ENCODE measurements around the gene RFTN1.

DNA sequence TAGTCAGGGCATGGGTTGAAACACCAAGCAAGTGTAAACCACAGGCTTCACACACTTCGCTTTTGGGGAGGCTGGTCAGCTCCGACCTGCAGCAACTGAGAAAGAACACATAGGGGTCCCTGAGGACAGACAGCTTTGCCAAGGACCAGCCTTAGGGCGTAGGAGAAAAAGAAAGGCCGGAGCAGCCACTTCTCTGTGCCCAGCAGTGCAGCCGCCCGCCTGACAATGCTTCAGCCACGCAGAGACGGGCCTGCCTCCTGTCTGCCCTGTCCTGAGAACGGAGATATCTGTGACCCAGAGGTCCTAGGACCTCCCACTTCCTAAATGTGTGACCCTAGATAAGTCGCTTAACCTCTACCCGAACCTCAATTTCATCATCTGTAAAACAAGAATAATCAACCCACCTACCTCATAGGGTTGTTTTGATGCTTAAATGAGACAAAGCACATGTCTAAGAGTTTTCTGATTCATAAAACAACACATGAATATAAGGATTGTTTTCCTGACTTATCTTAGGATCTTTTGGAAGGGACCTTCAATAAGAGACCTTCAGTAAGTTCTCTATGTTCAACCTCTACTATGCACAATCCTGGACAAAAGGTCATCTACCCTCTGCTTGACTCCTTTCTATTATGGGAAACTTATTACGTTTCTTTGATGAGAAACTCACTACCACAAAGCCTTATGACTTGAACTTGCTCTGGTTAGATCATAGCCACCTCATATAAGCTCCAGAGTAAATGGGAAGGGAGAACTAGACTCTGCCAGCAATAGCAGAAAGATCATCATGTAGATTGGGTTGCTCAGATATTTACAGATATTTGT lies 32.9 kb upstream of the RFTN1 start:
- TF ChIP-seq, protein P1, sequence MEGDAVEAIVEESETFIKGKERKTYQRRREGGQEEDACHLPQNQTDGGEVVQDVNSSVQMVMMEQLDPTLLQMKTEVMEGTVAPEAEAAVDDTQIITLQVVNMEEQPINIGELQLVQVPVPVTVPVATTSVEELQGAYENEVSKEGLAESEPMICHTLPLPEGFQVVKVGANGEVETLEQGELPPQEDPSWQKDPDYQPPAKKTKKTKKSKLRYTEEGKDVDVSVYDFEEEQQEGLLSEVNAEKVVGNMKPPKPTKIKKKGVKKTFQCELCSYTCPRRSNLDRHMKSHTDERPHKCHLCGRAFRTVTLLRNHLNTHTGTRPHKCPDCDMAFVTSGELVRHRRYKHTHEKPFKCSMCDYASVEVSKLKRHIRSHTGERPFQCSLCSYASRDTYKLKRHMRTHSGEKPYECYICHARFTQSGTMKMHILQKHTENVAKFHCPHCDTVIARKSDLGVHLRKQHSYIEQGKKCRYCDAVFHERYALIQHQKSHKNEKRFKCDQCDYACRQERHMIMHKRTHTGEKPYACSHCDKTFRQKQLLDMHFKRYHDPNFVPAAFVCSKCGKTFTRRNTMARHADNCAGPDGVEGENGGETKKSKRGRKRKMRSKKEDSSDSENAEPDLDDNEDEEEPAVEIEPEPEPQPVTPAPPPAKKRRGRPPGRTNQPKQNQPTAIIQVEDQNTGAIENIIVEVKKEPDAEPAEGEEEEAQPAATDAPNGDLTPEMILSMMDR (IDR thresholded peaks at IDR 0.05), result no peak
- TF ChIP-seq POLR2A (IDR thresholded peaks at IDR 0.05), result no peak
